ENCODE data around the gene FYN.

- TF ChIP-seq SP1 (CRISPR knock-in tag; IDR thresholded peaks at IDR 0.05) (no peak), SREBF2 (CRISPR knock-in tag; IDR thresholded peaks at IDR 0.05) (no peak), PCBP1 (IDR thresholded peaks at IDR 0.05; ENCODE audit: low read depth, low read length, poor library complexity, severe bottlenecking) (no peak), CEBPB (tag; IDR thresholded peaks at IDR 0.05) (no peak), YY1 (IDR thresholded peaks at IDR 0.05; ENCODE audit: borderline replicate concordance in 1 of 3, control insufficient read depth in 1 of 3, extremely low read depth in 1 of 3, insufficient read depth in 3 of 3, insufficient read length in 1 of 3, insufficient replicate concordance in 2 of 3, low read depth in 1 of 3, low read length in 2 of 3) (no peak), TFAM (CRISPR knock-in tag; conservative IDR thresholded peaks at IDR 0.05) (no peak), CTCF (IDR thresholded peaks at IDR 0.05 in 2 of 3, conservative IDR thresholded peaks at IDR 0.05 in 1 of 3; ENCODE audit: insufficient read depth in 2 of 3, low read depth in 1 of 3, low read length in 3 of 3) (no peak), GABPA (tag; conservative IDR thresholded peaks at IDR 0.05; ENCODE audit: low read depth) (no peak)
These were observed 199.3 kb downstream of the FYN start for GRCh38 chr6:111673937-111674336.

All from K562 (cell line).